HG03565 (cell line): Measurements from ENCODE around the gene PIEZO2.

Source experiments
- ATAC-seq: cut with Tn5 transposase; IDR thresholded peaks from one replicate; pipeline ENCODE4 v1.9.1; 2021; ENCODE audit warnings: mild to moderate bottlenecking, moderate library complexity; ENCODE audit not compliant: unreplicated experiment

Gene PIEZO2

DNA sequence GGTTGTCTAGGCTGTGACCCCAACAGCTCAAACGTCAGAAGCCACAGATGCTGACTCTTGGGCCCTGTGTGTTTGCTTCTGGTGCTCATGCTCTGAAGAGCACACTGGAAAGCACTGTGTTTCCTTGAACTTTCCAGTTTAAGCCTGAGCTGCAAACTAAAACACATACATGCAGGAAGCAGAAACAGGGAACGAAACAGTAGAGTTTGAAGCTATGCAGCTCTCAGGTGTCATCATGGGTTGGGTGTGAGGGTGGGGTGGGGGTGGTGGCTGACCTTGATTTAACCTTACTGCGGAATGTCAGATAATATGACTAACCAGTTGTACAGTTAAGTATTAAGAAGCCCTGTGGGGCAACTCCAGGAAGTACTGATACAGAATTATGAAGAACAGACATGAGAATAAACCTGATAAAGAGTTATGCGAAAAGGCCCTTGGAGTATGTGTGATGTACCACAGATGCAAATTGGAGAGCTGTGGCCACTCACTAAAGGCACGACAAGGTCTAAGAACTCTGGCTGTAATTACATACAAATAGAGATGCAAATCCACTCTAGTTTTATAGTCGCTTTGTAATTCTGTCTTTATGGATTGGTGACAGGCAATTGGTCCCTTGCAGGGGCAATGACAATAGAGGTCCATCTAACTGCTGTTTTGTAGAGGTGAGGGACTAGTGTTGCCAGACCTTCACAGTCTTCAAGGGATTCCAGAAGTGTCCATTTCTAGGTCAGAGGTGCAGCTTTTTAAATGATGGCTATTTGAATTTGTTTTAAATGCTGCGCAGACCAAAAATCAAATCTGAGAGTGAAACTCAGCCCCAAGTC, 350.4 kb downstream of the PIEZO2 start:
- no peak for ATAC-seq

DNA sequence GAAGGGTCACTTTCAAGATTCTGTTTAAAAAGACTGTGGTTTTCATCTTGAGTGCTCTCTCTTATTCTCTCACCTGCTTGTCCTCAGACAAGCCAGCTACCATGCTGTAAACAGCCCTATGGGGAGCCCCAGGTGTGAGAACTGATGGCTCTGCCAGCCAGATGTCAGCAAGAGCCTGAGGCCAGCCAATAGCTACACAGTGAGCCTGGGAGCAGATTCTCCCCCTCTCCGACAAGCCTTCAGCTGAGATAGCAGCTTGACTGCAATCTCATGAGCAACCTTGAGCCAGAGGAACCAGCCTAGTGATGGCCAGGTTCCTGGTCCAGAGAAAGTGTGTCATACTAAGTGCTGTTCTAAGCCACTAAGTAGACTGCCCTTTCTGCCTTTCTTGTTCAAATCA, 351.5 kb downstream of the PIEZO2 start:
- no peak for ATAC-seq

DNA sequence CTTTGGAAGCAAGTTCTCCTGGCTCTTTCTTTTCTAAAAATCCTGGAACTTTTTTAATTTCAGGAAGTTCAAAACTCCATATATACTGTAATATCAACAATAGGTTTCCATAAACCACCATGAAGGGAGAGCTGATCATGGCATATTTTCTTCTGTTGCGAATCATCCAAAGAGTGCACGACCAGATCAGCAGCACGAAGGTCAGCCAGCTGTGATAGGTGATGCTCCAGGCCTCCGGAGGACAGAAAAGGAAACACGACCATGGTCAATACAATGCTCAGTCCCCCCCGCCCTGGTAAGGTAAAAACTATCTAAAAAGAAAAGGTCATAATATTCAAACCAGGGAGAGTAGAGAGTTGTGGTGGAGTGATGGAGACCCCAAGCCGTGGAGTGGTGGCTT, 354.6 kb downstream of the PIEZO2 start:
- ATAC-seq: no peak

GRCh38 chr18:10793730-10794370, 355.5 kb downstream of the PIEZO2 start:
- no peak for ATAC-seq

- ATAC-seq: no peak
These were observed 357.2 kb downstream of the PIEZO2 start for GRCh38 chr18:10792181-10792580.

DNA sequence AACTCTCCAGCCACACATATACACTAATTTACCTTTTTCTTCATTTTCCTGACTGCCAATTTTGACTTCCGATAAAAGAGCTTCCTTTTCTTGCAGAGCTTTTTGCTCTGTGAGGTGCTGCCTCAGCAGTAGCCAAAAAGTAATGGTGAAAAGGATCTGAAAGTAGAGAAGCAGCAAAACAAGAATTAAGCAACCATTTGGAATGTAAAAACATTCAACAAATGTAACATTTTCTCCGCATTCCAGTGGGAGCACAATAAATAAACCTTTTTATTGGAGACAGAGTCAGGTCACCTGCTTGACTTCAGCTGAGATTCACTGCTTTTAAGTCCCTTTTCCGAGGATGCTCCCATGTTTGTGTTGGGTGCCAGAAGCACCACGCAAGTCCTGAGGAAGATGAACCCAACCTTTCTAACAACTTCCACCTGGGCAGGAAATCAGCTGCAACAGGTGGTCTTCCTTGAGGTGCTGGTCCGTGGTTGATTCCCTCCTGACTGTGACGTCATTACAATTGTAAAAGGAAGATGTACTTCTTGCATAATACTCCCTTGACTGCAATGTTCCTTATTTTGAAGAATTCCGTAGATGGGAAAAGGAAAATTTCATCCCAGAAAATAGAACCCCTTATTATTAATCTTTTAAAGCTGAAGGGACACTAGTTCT, 358.1 kb downstream of the PIEZO2 start:
- no peak for ATAC-seq

DNA sequence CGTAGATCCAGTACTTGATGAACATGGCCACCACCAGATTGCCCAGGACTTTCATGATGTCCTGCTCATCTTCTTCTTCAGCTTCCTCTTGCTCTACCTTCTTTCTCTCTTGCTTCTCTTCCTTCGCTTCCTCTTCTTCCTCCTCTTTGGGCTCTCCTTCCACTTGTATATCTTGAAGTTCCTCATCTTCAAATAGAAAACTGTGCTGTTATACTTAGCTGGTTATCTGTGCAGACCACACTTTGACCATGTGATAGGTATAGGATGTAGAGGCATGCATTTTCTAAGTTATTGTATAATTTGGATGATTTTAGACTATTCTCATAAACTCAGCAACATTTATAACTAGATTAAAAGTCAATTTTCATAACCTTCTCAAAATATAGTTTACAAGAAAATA, 360.2 kb downstream of the PIEZO2 start:
- no peak for ATAC-seq

GRCh38 chr18:10787293-10787901, 362.0 kb downstream of the PIEZO2 start:
- peak; percentile 94 for ATAC-seq

GRCh38 chr18:10785798-10786197, 363.6 kb downstream of the PIEZO2 start:
- ATAC-seq: no peak

GRCh38 chr18:10784596-10785202, 364.7 kb downstream of the PIEZO2 start:
- ATAC-seq: no peak

DNA sequence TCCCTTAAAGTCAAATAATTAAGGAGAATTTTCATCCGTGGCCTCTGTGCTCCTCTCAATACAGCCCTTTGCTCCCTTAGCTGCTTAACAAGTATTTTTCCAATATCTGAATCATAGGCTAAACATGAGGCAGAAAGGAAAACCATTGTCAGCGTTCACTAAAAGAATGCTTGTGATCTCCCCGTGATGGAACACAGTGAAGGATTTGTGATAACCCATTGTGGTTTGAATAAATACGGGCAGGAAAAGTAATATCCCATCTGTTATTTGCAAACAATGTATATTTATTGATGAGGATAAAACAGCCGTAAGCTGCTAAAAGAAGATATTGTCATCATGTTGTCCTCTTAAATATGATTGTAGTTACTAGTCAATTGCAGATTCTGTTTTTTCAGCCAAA, 365.4 kb downstream of the PIEZO2 start:
- ATAC-seq: no peak

DNA sequence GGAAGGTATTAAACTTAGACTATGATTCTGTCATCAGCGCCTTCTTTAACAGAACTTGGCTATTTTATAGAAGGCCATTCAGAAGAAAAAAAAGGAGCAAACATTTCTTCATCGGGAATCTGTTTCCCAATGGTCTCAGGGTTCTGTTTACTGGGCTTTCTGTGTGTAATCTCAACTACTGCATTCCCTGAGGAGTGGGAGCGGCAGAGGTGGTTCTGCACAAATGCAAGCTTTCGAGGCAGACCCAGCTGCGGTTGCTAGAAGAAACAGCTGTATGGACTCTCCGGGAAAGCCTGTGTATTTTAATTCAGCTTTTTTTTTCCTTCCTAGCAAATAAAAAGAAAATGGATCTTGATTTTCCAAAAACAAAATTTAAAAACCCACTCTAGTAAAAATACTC, 372.9 kb downstream of the PIEZO2 start:
- ATAC-seq: no peak

DNA sequence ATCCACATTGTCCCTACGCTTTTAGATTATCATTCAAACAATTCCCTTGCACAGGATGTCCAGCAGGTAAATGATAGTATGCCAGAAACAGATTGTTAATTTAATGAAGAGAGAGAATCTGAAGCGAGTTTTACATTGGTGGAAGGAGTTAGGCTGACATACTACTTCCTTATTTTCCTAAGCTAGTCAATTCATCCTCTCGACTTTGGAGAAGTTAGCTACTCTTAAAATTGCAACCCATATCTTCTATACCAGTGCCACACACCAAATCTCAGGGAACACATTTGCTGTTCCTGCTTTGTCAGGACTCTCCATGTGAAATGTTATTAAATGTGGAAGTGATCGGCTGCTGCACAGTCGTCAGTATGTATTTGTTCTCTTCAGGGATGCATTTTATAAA, 374.3 kb downstream of the PIEZO2 start:
- ATAC-seq: no peak

- ATAC-seq: peak; percentile 45
These were observed 378.2 kb downstream of the PIEZO2 start for GRCh38 chr18:10771053-10771709.

DNA sequence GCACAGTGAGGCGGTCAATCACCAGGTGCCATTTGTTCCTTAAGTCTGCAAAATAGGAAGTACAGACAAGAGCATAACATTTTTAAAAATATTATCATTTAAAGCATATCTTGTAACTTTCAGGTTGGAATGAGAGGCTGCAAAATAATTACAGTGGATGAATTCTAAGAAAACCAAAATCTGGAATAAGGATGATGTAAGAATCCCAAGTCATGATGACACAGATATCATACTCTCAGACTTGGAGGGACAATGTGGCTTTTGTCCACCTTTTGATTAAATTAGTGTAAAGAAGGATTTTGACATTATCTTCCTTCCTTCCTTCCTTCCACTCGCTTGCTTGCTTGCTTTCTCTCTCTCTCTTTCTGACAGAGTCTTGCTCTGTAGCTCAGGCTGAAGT, 379.1 kb downstream of the PIEZO2 start:
- ATAC-seq: no peak

DNA sequence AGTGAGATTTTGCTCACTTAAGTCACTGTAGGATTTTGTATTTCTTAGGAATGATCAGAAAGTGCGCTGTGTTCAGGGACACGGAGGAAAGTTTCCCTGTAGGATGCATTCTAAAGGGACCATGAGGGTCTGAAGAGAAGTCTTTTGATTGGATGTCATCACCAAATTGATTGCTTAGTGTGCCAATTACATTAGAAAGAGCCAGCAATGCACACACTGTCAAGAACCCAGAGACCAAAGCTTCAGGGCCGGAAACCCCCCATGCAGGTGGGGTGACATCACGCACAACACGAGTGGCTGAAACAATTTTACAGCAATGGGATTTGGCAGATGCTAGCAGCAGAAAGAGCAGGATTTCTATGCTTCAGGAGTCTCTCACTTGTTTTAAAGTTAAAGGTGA, 381.1 kb downstream of the PIEZO2 start:
- no peak for ATAC-seq

GRCh38 chr18:10767658-10768057, 381.7 kb downstream of the PIEZO2 start:
- ATAC-seq: no peak

DNA sequence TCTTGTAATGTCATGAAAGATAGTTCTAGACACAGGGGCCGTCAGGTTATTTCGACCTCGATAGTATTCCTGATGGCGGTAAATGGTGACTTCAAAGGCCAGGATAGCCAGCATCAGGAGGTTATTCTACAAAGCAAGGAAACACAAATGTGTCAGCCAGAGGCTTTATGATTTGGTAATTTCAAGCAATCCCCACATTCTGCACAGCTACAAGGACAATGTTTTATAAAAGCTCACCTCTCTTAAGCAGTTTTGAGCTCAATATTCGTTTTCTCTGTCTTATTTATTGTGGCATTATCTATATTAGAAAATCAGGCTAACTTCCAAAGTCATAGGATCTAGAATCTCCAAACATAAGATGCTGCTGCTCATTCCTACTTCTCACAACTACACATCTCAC, 388.4 kb downstream of the PIEZO2 start:
- no peak for ATAC-seq

- ATAC-seq: no peak
These were observed 390.1 kb downstream of the PIEZO2 start for GRCh38 chr18:10759241-10759640.

DNA sequence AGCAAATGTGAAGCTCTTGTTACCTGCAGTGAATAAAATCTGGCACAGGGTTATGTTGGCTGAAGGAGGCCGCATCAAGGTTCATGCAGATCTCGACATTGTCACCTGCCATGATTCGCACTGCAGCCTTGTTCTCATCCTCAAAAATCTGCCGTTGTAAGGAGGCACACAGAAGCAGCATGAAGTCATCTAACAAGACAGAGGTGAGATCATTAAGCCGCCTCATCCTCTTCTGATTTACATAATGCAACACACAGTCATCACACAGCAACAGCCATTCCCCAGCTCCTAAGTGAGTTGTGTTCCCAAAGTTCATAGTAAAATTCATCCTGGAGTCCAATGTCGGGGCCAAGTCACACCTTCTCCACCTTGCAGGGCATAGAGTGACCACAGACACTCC, 391.4 kb downstream of the PIEZO2 start:
- no peak for ATAC-seq

GRCh38 chr18:10757349-10757748, 392.0 kb downstream of the PIEZO2 start:
- ATAC-seq: no peak
